HG02852 (cell line): ENCODE data around the gene MBTPS2.

Experiments
- ATAC-seq: cut with Tn5 transposase; IDR thresholded peaks from one replicate; pipeline ENCODE4 v1.9.1; 2021; ENCODE audit warnings: mild to moderate bottlenecking, moderate library complexity; ENCODE audit not compliant: unreplicated experiment

The MBTPS2 gene

GRCh38 chrX:21932292-21933002 is 93.0 kb downstream of the MBTPS2 start:
- no peak for ATAC-seq

GRCh38 chrX:21933077-21933476 is 93.7 kb downstream of the MBTPS2 start:
- no peak for ATAC-seq

GRCh38 chrX:21934414-21934813 is 95.0 kb downstream of the MBTPS2 start:
- ATAC-seq = no peak
